Bronchial epithelial cell (primary cell): ENCODE data around the gene RBPMS2. TPM values are rescaled to one million over a fixed set of nuclear protein-coding genes. Genes with fewer than 3 reads are reported as not detected.

ENCODE experiments used
- DNase-seq: peaks from one replicate; pipeline ENCODE4 v3.0.0-alpha.2; 2010; ENCODE audit warnings: low read depth
- FAIRE-seq: peaks from 2 replicates; lab custom pipeline; 2011; peaks lifted over from hg19 to GRCh38; lab: Jason Lieb, UNC
- H3K27me3 ChIP-seq: 2 replicates; pipeline ENCODE4 v1.5.1; 2011; ENCODE audit warnings: low read length; ENCODE audit not compliant: control insufficient read depth, insufficient read depth
- H3K36me3 ChIP-seq: 2 replicates; pipeline ENCODE4 v1.5.1; 2011; ENCODE audit warnings: low read length; ENCODE audit not compliant: control insufficient read depth, insufficient read depth
- H3K4me3 ChIP-seq: 2 replicates; pipeline ENCODE4 v1.5.1; 2011; ENCODE audit warnings: mild to moderate bottlenecking, low read depth, low read length, control low read depth
- CTCF ChIP-seq: IDR thresholded peaks from 2 replicates; pipeline ENCODE4 v1.5.1; 2011; ENCODE audit warnings: mild to moderate bottlenecking, moderate library complexity, low read length, control low read depth, inconsistent platforms; ENCODE audit not compliant: insufficient read depth, severe bottlenecking
- total RNA-seq: library from RNA; depleted of rRNA; stranded (reverse); fragments of >200 nt; gene quantifications from 2 replicates; pipeline ENCODE4 v1.2.1, GENCODE V29; 2014

RBPMS2 gene
- total RNA-seq, 1 donor from 2014 or later = not detected

GRCh38 chr15:64773606-64774005 lies 1.8 kb downstream of the RBPMS2 start:
- no peaks in the 10 kb centered on the region for H3K36me3 ChIP-seq
- H3K4me3 ChIP-seq = no peak overlapping the region
- FAIRE-seq = no peak
- no peak for DNase-seq
- TF ChIP-seq CTCF = no peak
- H3K27me3 ChIP-seq = peaks cover 20% of the 10 kb centered on the region

- TF ChIP-seq CTCF = no peak
- H3K36me3 ChIP-seq = no peaks in the 10 kb centered on the region
- H3K4me3 ChIP-seq = no peak overlapping the region
- peaks cover 20% of the 10 kb centered on the region for H3K27me3 ChIP-seq
- FAIRE-seq (no peak), DNase-seq (no peak)
Measured at GRCh38 chr15:64772964-64773363, 2.4 kb downstream of the RBPMS2 start.

GRCh38 chr15:64772488-64772887 lies 2.9 kb downstream of the RBPMS2 start:
- Histone ChIP-seq H3K36me3 (no peaks in the 10 kb centered on the region), H3K27me3 (peaks cover 20% of the 10 kb centered on the region), H3K4me3 (no peak overlapping the region)
- FAIRE-seq = peak; percentile 76
- no peak for TF ChIP-seq CTCF
- no peak for DNase-seq

GRCh38 chr15:64770626-64771025 lies 4.8 kb downstream of the RBPMS2 start:
- no peak overlapping the region for H3K4me3 ChIP-seq
- DNase-seq (no peak), FAIRE-seq (no peak)
- H3K36me3 ChIP-seq = no peaks in the 10 kb centered on the region
- H3K27me3 ChIP-seq = peaks cover 14% of the 10 kb centered on the region
- no peak for TF ChIP-seq CTCF

GRCh38 chr15:64767203-64767602 lies 8.2 kb downstream of the RBPMS2 start:
- no peak for FAIRE-seq
- DNase-seq = no peak
- Histone ChIP-seq H3K27me3 (no peaks in the 10 kb centered on the region), H3K36me3 (no peaks in the 10 kb centered on the region), H3K4me3 (no peak overlapping the region)
- TF ChIP-seq CTCF = no peak

GRCh38 chr15:64766058-64766457 lies 9.3 kb downstream of the RBPMS2 start:
- TF ChIP-seq CTCF = no peak
- Histone ChIP-seq H3K27me3 (no peaks in the 10 kb centered on the region), H3K4me3 (no peak overlapping the region), H3K36me3 (no peaks in the 10 kb centered on the region)
- DNase-seq (no peak), FAIRE-seq (no peak)
